ENCODE data around the gene EMC8.

GRCh38 chr16:85848986-85849385, 49.6 kb upstream of the EMC8 start:
- TF ChIP-seq RAD21 (IDR thresholded peaks at IDR 0.05) (no peak), CTCF (IDR thresholded peaks at IDR 0.05; ENCODE audit: low read depth, low read length, missing input control) (no peak)

All from liver (tissue), 3 donors.